GM12891 (cell line): ENCODE data around the gene EYA3.

ENCODE experiments used
- POLR2A ChIP-seq: IDR thresholded peaks from 2 replicates; pipeline ENCODE4 v1.6.1; 2011; ENCODE audit warnings: low read depth, low read length, control low read depth
- POLR2AphosphoS5 ChIP-seq: IDR thresholded peaks from 2 replicates; pipeline ENCODE4 v1.6.1; 2011; ENCODE audit warnings: low read depth, low read length, control low read depth
- TAF1 ChIP-seq: IDR thresholded peaks from 2 replicates; pipeline ENCODE4 v1.6.1; 2011; ENCODE audit warnings: low read depth, low read length, control low read depth

DNA sequence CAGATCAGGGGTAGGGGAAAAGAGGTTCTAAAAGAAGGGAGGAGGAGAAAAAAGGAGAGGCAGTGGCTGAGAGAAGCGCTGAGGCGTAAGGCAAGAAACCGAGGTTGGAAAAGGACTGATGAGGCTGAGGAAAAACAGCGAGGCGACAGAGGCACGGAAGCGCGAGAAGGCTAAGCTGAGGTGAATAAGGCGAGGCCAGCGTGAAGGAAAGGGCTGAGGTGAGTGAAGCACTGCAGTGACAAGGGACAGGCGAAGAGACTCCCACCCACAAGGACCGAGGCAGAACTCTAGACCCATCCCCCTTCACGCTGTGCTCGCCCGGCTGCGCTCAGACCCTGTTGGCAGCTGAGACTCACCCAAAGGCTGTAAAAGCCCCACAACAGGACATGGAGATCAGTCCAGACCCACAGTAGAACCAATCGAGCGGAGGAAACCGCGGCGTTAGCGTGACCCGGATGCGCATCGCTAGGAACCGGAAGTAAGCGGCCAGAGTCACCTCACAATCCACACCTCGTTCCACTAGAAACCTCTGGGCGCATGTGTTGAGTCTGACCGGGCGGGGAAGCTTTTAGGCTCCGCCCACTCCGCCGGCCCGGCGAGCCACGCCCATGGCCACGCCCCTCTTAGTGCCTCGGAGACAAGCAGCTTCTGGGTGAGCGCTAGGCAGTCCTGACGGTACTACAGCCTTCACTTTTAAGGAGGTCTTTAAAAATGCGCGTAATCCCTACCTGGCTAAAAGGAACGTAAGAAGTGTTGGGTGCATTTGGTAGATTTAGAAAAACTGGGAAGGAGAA is at the start of gene EYA3:
- TF ChIP-seq TAF1 (peak; percentile 79), POLR2AphosphoS5 (peak; percentile 97), POLR2A (peak; percentile 94)
